ENCODE data around the gene NPHS1.
"Not testable (repeated sequence)": the region's sequence is repeated elsewhere in the genome, so short reads cannot be mapped to it uniquely, and the experiment has no call there.

The NPHS1 gene, protein sequence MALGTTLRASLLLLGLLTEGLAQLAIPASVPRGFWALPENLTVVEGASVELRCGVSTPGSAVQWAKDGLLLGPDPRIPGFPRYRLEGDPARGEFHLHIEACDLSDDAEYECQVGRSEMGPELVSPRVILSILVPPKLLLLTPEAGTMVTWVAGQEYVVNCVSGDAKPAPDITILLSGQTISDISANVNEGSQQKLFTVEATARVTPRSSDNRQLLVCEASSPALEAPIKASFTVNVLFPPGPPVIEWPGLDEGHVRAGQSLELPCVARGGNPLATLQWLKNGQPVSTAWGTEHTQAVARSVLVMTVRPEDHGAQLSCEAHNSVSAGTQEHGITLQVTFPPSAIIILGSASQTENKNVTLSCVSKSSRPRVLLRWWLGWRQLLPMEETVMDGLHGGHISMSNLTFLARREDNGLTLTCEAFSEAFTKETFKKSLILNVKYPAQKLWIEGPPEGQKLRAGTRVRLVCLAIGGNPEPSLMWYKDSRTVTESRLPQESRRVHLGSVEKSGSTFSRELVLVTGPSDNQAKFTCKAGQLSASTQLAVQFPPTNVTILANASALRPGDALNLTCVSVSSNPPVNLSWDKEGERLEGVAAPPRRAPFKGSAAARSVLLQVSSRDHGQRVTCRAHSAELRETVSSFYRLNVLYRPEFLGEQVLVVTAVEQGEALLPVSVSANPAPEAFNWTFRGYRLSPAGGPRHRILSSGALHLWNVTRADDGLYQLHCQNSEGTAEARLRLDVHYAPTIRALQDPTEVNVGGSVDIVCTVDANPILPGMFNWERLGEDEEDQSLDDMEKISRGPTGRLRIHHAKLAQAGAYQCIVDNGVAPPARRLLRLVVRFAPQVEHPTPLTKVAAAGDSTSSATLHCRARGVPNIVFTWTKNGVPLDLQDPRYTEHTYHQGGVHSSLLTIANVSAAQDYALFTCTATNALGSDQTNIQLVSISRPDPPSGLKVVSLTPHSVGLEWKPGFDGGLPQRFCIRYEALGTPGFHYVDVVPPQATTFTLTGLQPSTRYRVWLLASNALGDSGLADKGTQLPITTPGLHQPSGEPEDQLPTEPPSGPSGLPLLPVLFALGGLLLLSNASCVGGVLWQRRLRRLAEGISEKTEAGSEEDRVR (N-terminal part only)

DNA sequence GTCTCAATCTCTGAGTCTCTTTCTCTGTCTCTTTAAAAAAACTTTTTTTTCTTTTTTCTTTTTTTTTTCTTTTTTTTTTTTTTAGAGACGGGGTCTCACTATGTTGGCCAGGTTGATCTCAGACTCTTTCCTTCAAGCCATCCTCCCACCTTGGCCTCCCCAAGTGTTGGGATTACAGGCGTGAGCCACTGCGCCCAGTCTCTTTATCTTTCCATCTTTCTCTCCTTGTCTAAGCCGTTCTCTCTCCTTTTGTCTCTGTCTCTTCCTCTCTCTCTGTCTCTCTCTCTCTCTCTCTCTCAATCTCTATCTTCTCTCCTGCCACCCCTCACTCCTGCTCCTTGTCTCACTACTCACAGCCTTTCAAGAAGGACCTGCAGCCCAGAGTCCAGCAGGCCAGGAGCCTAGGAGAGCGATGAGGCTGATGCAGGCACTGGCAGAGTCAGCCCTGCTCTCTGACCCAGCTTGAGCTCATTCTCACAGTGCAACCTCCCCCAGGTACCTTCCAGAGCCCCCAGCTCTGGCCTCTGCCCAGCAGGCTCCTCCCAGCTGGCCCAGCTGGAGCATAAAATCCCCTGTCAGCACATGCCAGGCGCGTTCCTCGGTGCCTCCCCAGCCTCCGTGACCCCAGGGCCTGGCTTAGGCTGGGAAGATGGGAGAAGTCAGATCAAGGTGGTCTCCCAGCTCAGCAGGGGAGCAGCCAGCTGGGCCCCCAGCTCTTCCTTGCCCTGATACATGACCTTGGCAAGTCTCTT lies at the start of gene NPHS1:
NPHS1 (minus strand) TSS at position 476 of the 752 bp plus-strand sequence. CDS start 667 bp downstream, outside the sequence.
- H3K4me1 Mint-ChIP-seq (ENCODE audit: low read depth): peaks cover 5% of the 10 kb centered on the region
- no peak within 1 kb of the TSS for H3K4me3 Mint-ChIP-seq
- no peaks in the 10 kb centered on the region for H3K36me3 Mint-ChIP-seq (ENCODE audit: low read depth)
- intact Hi-C loops (cut with micrococcal nuclease): no loop called here
- no peak within 1 kb of the TSS for H3K27ac Mint-ChIP-seq
- H3K27me3 Mint-ChIP-seq: peaks cover 76% of the 10 kb centered on the region
- H3K9me3 Mint-ChIP-seq: no peaks in the 10 kb centered on the region

DNA sequence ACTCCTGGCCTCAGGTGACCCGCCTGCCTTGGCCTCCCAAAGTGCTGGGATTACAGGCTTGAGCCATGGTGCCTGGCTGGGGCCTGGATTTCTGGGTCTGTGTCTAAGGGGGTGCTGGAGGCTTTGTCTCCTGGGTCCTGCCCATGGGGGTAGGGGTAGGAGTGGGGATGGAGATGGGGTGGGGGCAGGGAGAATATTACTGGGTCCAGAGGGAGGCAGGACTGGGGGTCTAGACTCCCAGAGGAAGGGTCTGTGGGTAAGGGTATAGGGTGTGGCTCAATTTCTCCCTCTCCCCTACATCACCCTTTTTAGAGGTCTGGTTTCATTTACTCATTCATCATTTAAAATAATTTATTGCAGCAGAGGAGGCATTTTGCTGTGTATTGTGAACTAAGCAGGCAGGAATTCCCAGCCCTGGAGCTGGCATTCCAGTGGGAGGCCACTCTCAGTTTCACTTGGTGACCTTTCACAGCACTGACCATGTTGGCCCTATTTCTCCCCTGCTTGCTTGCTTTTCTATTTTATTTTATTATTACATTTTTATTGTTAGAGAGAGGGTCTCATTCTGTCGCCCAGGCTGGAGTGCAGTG lies 48.8 kb upstream of the NPHS1 start:
- Mint-ChIP-seq H3K27ac (peak overlapping the region; percentile 96), H3K9me3 (no peaks in the 10 kb centered on the region), H3K4me1 (ENCODE audit: low read depth) (peaks cover 66% of the 10 kb centered on the region), H3K36me3 (ENCODE audit: low read depth) (peaks cover 75% of the 10 kb centered on the region), H3K4me3 (peak overlapping the region; percentile 98), H3K27me3 (no peaks in the 10 kb centered on the region)
- intact Hi-C loops (cut with micrococcal nuclease): loop anchor here (10.0 kb wide), 1 partner anchor 156 kb away; the partner anchor contains the start of genes IGFLR1, LIN37, PSENEN and U2AF1L4

DNA sequence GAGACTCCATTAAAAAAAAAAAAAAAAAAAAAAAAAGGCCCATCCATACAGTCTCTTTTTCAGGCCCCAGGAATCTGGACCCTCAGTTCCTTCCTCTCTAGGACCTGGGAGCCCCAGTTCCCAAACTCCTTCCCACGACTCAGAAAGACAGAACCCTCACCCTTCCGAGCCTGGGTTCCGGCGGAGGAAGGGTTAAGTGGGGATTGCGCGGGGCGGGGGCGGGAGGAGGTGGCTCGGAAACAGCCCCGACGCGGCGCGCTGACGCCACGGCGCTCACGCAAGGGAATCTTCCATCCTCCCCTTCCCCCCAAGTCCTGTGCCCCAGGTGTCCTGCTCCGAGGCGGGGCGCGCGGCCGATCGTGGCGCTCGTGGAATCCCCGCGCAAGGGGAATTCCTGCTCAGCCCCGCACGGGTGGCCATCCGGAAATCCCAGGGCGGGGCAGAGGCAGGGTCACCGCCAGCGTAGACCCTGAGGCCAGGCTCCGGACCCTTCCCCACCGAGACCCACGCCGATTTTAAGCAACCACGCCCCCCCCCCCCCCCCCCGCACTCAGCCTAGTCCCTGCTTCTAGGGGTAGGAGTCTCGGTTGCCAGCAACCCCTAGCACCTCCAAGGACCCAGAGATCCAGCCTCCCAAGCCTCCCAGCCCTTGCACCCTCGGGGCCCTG lies 47.4 kb upstream of the NPHS1 start:
- peaks cover 67% of the 10 kb centered on the region for H3K4me1 Mint-ChIP-seq (ENCODE audit: low read depth)
- peak overlapping the region; percentile 96 for H3K27ac Mint-ChIP-seq
- peaks cover 76% of the 10 kb centered on the region for H3K36me3 Mint-ChIP-seq (ENCODE audit: low read depth)
- peak overlapping the region; percentile 98 for H3K4me3 Mint-ChIP-seq
- H3K27me3 Mint-ChIP-seq: no peaks in the 10 kb centered on the region
- H3K9me3 Mint-ChIP-seq: no peaks in the 10 kb centered on the region
- intact Hi-C loops (cut with micrococcal nuclease): loop anchor here (1.0 to 10.0 kb wide), 2 partner anchors 32 to 155 kb away; partner anchors contain the start of genes IGFLR1, LIN37, PSENEN and U2AF1L4

DNA sequence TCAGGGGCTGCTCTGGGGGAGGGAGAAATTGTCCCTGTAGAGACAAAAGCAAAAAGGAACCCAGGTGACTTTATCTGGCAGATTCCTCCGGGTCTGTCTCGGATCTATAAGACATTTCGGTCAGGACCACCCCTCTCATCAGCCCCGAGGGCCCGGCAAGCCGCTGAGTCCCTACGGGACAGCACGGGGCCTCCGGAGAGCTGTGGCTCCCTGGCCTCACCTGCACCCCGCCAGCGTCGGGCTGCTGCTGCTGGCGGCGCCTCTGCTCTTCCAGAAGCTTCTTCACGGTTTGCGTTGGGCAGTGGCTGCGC lies 46.1 kb upstream of the NPHS1 start:
- Mint-ChIP-seq H3K4me3 (peak overlapping the region; percentile 98), H3K36me3 (ENCODE audit: low read depth) (peaks cover 76% of the 10 kb centered on the region), H3K27ac (peak overlapping the region; percentile 96), H3K9me3 (no peaks in the 10 kb centered on the region), H3K27me3 (no peaks in the 10 kb centered on the region), H3K4me1 (ENCODE audit: low read depth) (peaks cover 55% of the 10 kb centered on the region)
- intact Hi-C loops (cut with micrococcal nuclease): no loop called here

DNA sequence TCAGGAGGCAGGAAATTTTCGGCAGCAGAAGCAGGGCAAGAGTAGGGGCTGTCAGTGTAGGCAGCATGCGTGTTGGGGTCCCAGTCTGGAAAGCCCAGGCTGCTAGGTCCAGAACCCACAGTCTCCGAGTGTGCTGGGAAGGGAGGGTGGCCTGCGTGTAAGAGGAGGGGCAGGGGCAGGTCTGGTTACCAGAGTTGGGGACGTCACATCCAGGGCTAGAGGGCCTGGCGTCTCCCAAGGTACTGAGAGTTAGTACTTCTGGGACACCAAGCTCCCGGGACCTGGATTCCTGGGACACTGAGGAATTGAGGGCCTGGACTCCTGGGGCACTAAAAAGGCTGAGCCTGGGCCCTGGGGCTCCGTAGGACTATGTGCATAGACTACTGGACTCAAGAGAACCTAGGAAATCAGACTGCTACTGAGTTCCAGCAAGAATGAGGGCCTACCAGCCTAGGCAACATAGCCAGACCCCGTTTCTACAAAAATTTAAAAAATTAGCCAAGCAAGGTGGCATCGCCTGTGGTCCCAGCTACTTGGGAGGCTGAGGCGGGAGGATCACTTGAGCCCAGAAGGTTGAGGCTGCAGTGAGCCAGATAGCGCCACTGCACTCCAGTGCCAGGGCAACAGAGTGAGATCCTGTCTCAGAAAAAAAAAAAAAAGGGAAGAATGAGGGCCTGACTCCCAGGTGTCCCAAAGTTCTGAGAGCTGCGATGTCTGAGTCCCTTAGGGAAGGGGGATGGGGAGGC lies 45.6 kb upstream of the NPHS1 start:
- H3K27me3 Mint-ChIP-seq: no peaks in the 10 kb centered on the region
- peak overlapping the region; percentile 98 for H3K4me3 Mint-ChIP-seq
- intact Hi-C loops (cut with micrococcal nuclease): no loop called here
- peaks cover 76% of the 10 kb centered on the region for H3K36me3 Mint-ChIP-seq (ENCODE audit: low read depth)
- no peaks in the 10 kb centered on the region for H3K9me3 Mint-ChIP-seq
- peaks cover 55% of the 10 kb centered on the region for H3K4me1 Mint-ChIP-seq (ENCODE audit: low read depth)
- peak overlapping the region; percentile 96 for H3K27ac Mint-ChIP-seq

DNA sequence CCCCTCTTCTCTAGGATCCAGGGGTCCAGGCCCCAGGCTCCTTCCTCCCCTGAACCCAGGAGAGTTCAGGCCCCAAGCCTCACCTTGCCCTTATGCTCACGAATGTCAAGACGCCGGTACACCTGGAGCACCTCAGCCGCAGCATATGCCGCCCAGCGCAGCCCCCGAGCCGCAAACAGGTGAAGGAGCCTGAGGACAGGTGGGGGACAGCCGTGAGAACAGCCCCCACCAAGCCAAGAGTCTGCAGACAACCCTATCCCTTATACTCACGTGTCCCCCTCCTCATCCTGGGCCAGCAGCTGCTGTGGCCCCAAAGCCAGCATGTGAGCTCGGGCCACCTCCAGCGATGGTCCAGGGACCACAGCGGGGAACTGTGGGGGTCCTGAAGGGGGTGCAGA lies 44.3 kb upstream of the NPHS1 start:
- H3K27ac Mint-ChIP-seq: no peak overlapping the region
- no peaks in the 10 kb centered on the region for H3K27me3 Mint-ChIP-seq
- H3K4me1 Mint-ChIP-seq (ENCODE audit: low read depth): peaks cover 47% of the 10 kb centered on the region
- no peak overlapping the region for H3K4me3 Mint-ChIP-seq
- intact Hi-C loops (cut with micrococcal nuclease): no loop called here
- peaks cover 88% of the 10 kb centered on the region for H3K36me3 Mint-ChIP-seq (ENCODE audit: low read depth)
- no peaks in the 10 kb centered on the region for H3K9me3 Mint-ChIP-seq

DNA sequence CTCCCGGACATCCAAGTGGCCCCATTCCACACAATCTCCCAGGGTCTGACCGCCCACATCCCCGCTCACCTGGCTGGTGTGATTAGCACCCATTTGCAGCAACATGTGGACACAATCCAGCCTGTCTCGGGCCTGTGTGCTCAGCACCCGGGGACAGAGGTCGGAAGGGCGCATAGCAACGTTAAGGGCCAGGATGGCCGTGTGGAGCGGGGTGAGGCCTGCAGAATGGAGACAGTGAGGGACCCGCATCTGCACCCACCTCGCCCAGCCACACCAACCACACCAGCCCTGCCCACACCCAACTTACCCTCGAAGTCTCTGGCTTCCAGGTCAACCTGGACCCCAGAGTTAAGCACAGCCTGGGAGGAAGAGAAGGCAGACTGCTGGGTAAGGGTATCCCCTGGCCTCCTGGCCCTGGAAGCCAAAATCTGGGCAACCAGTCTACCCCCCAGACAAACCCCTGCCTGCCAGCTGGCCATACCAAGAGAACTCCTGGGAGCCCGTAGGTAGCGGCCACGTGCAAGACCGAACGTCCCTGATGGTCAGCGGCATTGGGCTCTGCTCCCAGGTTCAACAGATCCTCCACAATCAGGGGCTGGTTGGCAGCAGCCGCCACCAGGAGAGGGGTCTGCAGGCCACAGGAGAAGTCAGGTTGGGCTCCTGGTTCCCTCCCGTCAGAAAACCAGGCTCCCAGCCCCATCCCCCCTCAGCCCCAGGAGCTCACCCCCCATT lies 43.8 kb upstream of the NPHS1 start:
- Mint-ChIP-seq H3K4me3 (no peak overlapping the region), H3K4me1 (ENCODE audit: low read depth) (peaks cover 45% of the 10 kb centered on the region), H3K36me3 (ENCODE audit: low read depth) (peaks cover 93% of the 10 kb centered on the region), H3K27me3 (no peaks in the 10 kb centered on the region), H3K27ac (peak overlapping the region; percentile 64), H3K9me3 (no peaks in the 10 kb centered on the region)
- intact Hi-C loops (cut with micrococcal nuclease): no loop called here

DNA sequence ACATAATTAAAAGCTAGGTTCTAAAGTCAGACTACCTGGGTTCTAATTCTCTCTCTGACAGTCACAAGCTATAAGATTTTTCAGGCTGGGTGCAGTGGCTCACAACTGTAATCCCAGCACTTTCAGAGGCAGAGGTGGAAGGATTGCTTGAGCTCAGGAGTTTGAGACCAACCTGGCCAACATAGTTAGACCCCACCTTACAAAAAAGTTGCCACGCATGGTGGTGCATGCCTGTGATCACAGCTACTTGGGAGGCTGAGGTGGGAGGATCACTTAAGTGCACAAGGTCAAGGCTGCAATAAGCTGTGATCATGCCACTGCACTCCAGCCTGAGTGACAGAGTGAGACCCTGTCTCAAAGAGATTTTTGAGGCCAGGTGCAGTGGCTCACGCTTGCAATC lies 42.0 kb upstream of the NPHS1 start:
- H3K9me3 Mint-ChIP-seq: no peaks in the 10 kb centered on the region
- no peak overlapping the region for H3K4me3 Mint-ChIP-seq
- peaks cover 100% of the 10 kb centered on the region for H3K36me3 Mint-ChIP-seq (ENCODE audit: low read depth)
- peaks cover 38% of the 10 kb centered on the region for H3K4me1 Mint-ChIP-seq (ENCODE audit: low read depth)
- intact Hi-C loops (cut with micrococcal nuclease): no loop called here
- H3K27me3 Mint-ChIP-seq: no peaks in the 10 kb centered on the region
- no peak overlapping the region for H3K27ac Mint-ChIP-seq

DNA sequence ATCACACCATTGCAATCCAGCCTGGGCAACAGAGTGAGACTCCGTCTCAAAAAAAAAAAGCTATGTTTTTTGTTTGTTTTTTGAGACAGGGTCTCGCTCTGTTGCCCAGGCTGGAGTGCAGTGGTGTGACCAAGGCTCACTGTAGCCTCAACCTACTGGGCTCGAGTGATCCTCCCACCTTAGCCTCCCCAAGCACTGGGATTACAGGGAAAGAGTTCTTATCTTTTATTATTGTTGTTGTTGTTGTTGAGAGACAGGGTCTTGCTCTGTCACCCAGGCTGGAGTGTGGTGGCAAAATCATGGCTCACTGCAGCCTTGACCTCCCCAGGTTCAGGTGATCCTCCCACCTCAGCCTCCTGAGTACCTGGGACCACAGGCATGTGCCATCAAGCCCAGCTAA lies 39.5 kb upstream of the NPHS1 start:
- peaks cover 30% of the 10 kb centered on the region for H3K4me1 Mint-ChIP-seq (ENCODE audit: low read depth)
- H3K27ac Mint-ChIP-seq; H3K4me3 Mint-ChIP-seq; H3K9me3 Mint-ChIP-seq; intact Hi-C loops (cut with micrococcal nuclease); H3K27me3 Mint-ChIP-seq: not testable (repeated sequence)
- peaks cover 100% of the 10 kb centered on the region for H3K36me3 Mint-ChIP-seq (ENCODE audit: low read depth)

DNA sequence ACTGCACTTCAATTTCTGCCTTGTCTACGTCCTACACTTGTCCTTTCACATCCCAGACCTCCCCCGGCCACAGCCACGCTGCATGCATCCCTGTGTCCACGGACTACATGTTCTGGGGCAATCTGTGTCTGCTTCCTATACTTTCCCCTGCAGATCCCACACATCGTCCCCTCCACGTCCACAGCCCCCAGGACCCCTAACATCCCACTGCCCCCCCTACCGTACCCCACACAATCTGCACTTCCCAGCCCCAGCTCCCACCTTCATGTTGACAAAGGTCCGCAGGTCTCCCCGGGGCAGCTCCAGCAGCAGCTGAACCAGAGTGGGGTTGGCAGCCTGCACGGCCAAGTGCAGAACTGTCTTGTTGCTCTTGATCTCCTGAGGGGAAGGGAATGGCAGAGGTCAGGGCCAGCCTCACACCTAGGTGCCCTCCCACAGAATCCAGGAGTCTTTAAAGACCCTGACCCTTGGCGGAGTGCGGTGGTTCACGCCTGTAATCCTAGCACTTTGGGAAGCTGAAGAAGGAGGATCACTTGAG lies 37.9 kb upstream of the NPHS1 start:
- peaks cover 21% of the 10 kb centered on the region for H3K4me1 Mint-ChIP-seq (ENCODE audit: low read depth)
- H3K9me3 Mint-ChIP-seq: no peaks in the 10 kb centered on the region
- H3K27ac Mint-ChIP-seq: no peak overlapping the region
- H3K27me3 Mint-ChIP-seq: no peaks in the 10 kb centered on the region
- no peak overlapping the region for H3K4me3 Mint-ChIP-seq
- intact Hi-C loops (cut with micrococcal nuclease): no loop called here
- H3K36me3 Mint-ChIP-seq (ENCODE audit: low read depth): peaks cover 97% of the 10 kb centered on the region

DNA sequence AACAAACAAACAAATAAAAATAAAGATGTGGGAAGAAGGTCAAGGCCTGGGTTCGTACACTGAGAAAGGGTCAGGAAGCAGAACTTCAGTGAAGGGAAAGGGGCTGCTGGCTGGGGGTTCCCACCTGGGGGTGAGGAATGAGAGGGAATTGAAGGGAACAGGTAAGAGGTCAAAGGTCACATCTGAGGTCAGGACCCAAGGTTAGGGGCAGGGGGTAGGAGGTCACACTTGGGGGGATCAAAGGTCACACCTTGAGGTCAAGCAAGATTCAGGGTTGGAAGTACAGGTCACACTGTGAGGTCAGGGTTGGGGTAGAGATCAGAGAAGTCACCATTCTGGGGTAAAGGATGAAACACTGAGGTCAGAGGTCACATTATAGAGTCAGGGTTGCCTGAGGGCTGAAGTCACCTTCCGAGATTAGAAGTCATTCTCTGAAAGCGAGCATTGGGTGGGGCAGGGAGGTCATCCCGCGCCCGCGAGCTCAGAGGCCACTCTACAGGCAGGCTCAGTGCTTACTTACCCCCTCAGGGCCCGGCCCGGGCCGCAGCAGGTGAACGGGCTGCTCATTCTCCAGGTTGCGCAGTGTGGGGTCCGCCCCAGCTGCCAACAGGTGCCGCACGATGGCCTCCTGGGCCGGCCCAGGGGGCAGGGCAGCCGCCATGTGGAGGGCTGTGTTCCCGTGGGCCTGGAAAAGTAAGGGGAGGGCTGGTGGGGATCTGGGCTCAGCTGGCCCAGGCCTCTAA lies 37.2 kb upstream of the NPHS1 start:
- Mint-ChIP-seq H3K36me3 (ENCODE audit: low read depth) (peaks cover 91% of the 10 kb centered on the region), H3K4me1 (ENCODE audit: low read depth) (peaks cover 21% of the 10 kb centered on the region), H3K27ac (no peak overlapping the region), H3K4me3 (no peak overlapping the region), H3K9me3 (no peaks in the 10 kb centered on the region), H3K27me3 (no peaks in the 10 kb centered on the region)
- intact Hi-C loops (cut with micrococcal nuclease): no loop called here
